ENCODE results near the gene SUPT3H.

SUPT3H gene

GRCh38 chr6:44935693-44936300, 441.9 kb downstream of the SUPT3H start:
- no peaks in the 10 kb centered on the region for H3K27me3 ChIP-seq (ENCODE audit: control insufficient read depth, insufficient read depth, low read length)
- H3K4me3 ChIP-seq (ENCODE audit: low read length) = no peak overlapping the region
- no peaks in the 10 kb centered on the region for H3K9me3 ChIP-seq (ENCODE audit: control insufficient read depth, low read length)
- H3K4me1 ChIP-seq (ENCODE audit: control insufficient read depth, insufficient read depth, low read length) = no peaks in the 10 kb centered on the region
- no peaks in the 10 kb centered on the region for H3K36me3 ChIP-seq (ENCODE audit: control insufficient read depth, insufficient read depth, low read length)
- H3K9ac ChIP-seq (ENCODE audit: low read length) = no peak overlapping the region

GRCh38 chr6:44933108-44933507, 444.6 kb downstream of the SUPT3H start:
- H3K4me3 ChIP-seq (ENCODE audit: low read length) = no peak overlapping the region
- no peak overlapping the region for H3K9ac ChIP-seq (ENCODE audit: low read length)
- no peaks in the 10 kb centered on the region for H3K9me3 ChIP-seq (ENCODE audit: control insufficient read depth, low read length)
- H3K4me1 ChIP-seq (ENCODE audit: control insufficient read depth, insufficient read depth, low read length) = no peaks in the 10 kb centered on the region
- H3K27me3 ChIP-seq (ENCODE audit: control insufficient read depth, insufficient read depth, low read length) = no peaks in the 10 kb centered on the region
- H3K36me3 ChIP-seq (ENCODE audit: control insufficient read depth, insufficient read depth, low read length) = no peaks in the 10 kb centered on the region

- Histone ChIP-seq H3K9ac (ENCODE audit: low read length) (no peak overlapping the region), H3K27me3 (ENCODE audit: control insufficient read depth, insufficient read depth, low read length) (no peaks in the 10 kb centered on the region), H3K9me3 (ENCODE audit: control insufficient read depth, low read length) (no peaks in the 10 kb centered on the region), H3K36me3 (ENCODE audit: control insufficient read depth, insufficient read depth, low read length) (no peaks in the 10 kb centered on the region), H3K4me1 (ENCODE audit: control insufficient read depth, insufficient read depth, low read length) (no peaks in the 10 kb centered on the region), H3K4me3 (ENCODE audit: low read length) (no peak overlapping the region)
Measured at GRCh38 chr6:44932651-44933091, 445.1 kb downstream of the SUPT3H start.

- Histone ChIP-seq H3K9ac (ENCODE audit: low read length) (no peak overlapping the region), H3K4me1 (ENCODE audit: control insufficient read depth, insufficient read depth, low read length) (no peaks in the 10 kb centered on the region), H3K36me3 (ENCODE audit: control insufficient read depth, insufficient read depth, low read length) (no peaks in the 10 kb centered on the region), H3K9me3 (ENCODE audit: control insufficient read depth, low read length) (no peaks in the 10 kb centered on the region), H3K4me3 (ENCODE audit: low read length) (no peak overlapping the region), H3K27me3 (ENCODE audit: control insufficient read depth, insufficient read depth, low read length) (no peaks in the 10 kb centered on the region)
Measured at GRCh38 chr6:44931385-44931784, 446.3 kb downstream of the SUPT3H start.

- H3K36me3 ChIP-seq (ENCODE audit: control insufficient read depth, insufficient read depth, low read length) = no peaks in the 10 kb centered on the region
- H3K27me3 ChIP-seq (ENCODE audit: control insufficient read depth, insufficient read depth, low read length) = no peaks in the 10 kb centered on the region
- H3K9ac ChIP-seq (ENCODE audit: low read length) = no peak overlapping the region
- H3K9me3 ChIP-seq (ENCODE audit: control insufficient read depth, low read length) = no peaks in the 10 kb centered on the region
- H3K4me3 ChIP-seq (ENCODE audit: low read length) = no peak overlapping the region
- H3K4me1 ChIP-seq (ENCODE audit: control insufficient read depth, insufficient read depth, low read length) = peaks cover 6% of the 10 kb centered on the region
Measured at GRCh38 chr6:44926556-44926955, 451.2 kb downstream of the SUPT3H start.

GRCh38 chr6:44925100-44925739, 452.5 kb downstream of the SUPT3H start:
- H3K36me3 ChIP-seq (ENCODE audit: control insufficient read depth, insufficient read depth, low read length) = no peaks in the 10 kb centered on the region
- H3K4me3 ChIP-seq (ENCODE audit: low read length) = no peak overlapping the region
- no peaks in the 10 kb centered on the region for H3K27me3 ChIP-seq (ENCODE audit: control insufficient read depth, insufficient read depth, low read length)
- H3K9ac ChIP-seq (ENCODE audit: low read length) = no peak overlapping the region
- no peaks in the 10 kb centered on the region for H3K9me3 ChIP-seq (ENCODE audit: control insufficient read depth, low read length)
- peaks cover 13% of the 10 kb centered on the region for H3K4me1 ChIP-seq (ENCODE audit: control insufficient read depth, insufficient read depth, low read length)

- no peak overlapping the region for H3K9ac ChIP-seq (ENCODE audit: low read length)
- no peaks in the 10 kb centered on the region for H3K9me3 ChIP-seq (ENCODE audit: control insufficient read depth, low read length)
- no peak overlapping the region for H3K4me3 ChIP-seq (ENCODE audit: low read length)
- H3K36me3 ChIP-seq (ENCODE audit: control insufficient read depth, insufficient read depth, low read length) = no peaks in the 10 kb centered on the region
- no peaks in the 10 kb centered on the region for H3K27me3 ChIP-seq (ENCODE audit: control insufficient read depth, insufficient read depth, low read length)
- peaks cover 13% of the 10 kb centered on the region for H3K4me1 ChIP-seq (ENCODE audit: control insufficient read depth, insufficient read depth, low read length)
Measured at GRCh38 chr6:44923444-44923843, 454.3 kb downstream of the SUPT3H start.

- no peaks in the 10 kb centered on the region for H3K9me3 ChIP-seq (ENCODE audit: control insufficient read depth, low read length)
- no peaks in the 10 kb centered on the region for H3K27me3 ChIP-seq (ENCODE audit: control insufficient read depth, insufficient read depth, low read length)
- peaks cover 13% of the 10 kb centered on the region for H3K4me1 ChIP-seq (ENCODE audit: control insufficient read depth, insufficient read depth, low read length)
- no peak overlapping the region for H3K4me3 ChIP-seq (ENCODE audit: low read length)
- no peaks in the 10 kb centered on the region for H3K36me3 ChIP-seq (ENCODE audit: control insufficient read depth, insufficient read depth, low read length)
- H3K9ac ChIP-seq (ENCODE audit: low read length) = no peak overlapping the region
Measured at GRCh38 chr6:44921798-44922197, 455.9 kb downstream of the SUPT3H start.

- H3K9ac ChIP-seq (ENCODE audit: low read length) = no peak overlapping the region
- H3K4me3 ChIP-seq (ENCODE audit: low read length) = no peak overlapping the region
- H3K9me3 ChIP-seq (ENCODE audit: control insufficient read depth, low read length) = no peaks in the 10 kb centered on the region
- H3K27me3 ChIP-seq (ENCODE audit: control insufficient read depth, insufficient read depth, low read length) = no peaks in the 10 kb centered on the region
- peaks cover 13% of the 10 kb centered on the region for H3K4me1 ChIP-seq (ENCODE audit: control insufficient read depth, insufficient read depth, low read length)
- H3K36me3 ChIP-seq (ENCODE audit: control insufficient read depth, insufficient read depth, low read length) = no peaks in the 10 kb centered on the region
Measured at GRCh38 chr6:44920952-44921491, 456.7 kb downstream of the SUPT3H start.

- Histone ChIP-seq H3K4me1 (ENCODE audit: control insufficient read depth, insufficient read depth, low read length) (peaks cover 13% of the 10 kb centered on the region), H3K4me3 (ENCODE audit: low read length) (no peak overlapping the region), H3K27me3 (ENCODE audit: control insufficient read depth, insufficient read depth, low read length) (no peaks in the 10 kb centered on the region), H3K9me3 (ENCODE audit: control insufficient read depth, low read length) (no peaks in the 10 kb centered on the region), H3K9ac (ENCODE audit: low read length) (no peak overlapping the region), H3K36me3 (ENCODE audit: control insufficient read depth, insufficient read depth, low read length) (no peaks in the 10 kb centered on the region)
Measured at GRCh38 chr6:44918671-44919296, 458.9 kb downstream of the SUPT3H start.

GRCh38 chr6:44917430-44917829, 460.3 kb downstream of the SUPT3H start:
- Histone ChIP-seq H3K9me3 (ENCODE audit: control insufficient read depth, low read length) (no peaks in the 10 kb centered on the region), H3K36me3 (ENCODE audit: control insufficient read depth, insufficient read depth, low read length) (no peaks in the 10 kb centered on the region), H3K4me1 (ENCODE audit: control insufficient read depth, insufficient read depth, low read length) (peaks cover 13% of the 10 kb centered on the region), H3K9ac (ENCODE audit: low read length) (no peak overlapping the region), H3K27me3 (ENCODE audit: control insufficient read depth, insufficient read depth, low read length) (no peaks in the 10 kb centered on the region), H3K4me3 (ENCODE audit: low read length) (no peak overlapping the region)

GRCh38 chr6:44915111-44915510, 462.6 kb downstream of the SUPT3H start:
- no peak overlapping the region for H3K9ac ChIP-seq (ENCODE audit: low read length)
- no peaks in the 10 kb centered on the region for H3K36me3 ChIP-seq (ENCODE audit: control insufficient read depth, insufficient read depth, low read length)
- H3K9me3 ChIP-seq (ENCODE audit: control insufficient read depth, low read length) = no peaks in the 10 kb centered on the region
- no peaks in the 10 kb centered on the region for H3K27me3 ChIP-seq (ENCODE audit: control insufficient read depth, insufficient read depth, low read length)
- no peaks in the 10 kb centered on the region for H3K4me1 ChIP-seq (ENCODE audit: control insufficient read depth, insufficient read depth, low read length)
- no peak overlapping the region for H3K4me3 ChIP-seq (ENCODE audit: low read length)

Measured in mucosa of stomach (tissue), 1 donor.